Upper lobe of right lung (tissue), 1 donor: ENCODE results near the gene KLHL30. TPM values are rescaled to one million over a fixed set of nuclear protein-coding genes. Genes with fewer than 3 reads are reported as not detected.
"Not testable (repeated sequence)": the region's sequence is repeated elsewhere in the genome, so short reads cannot be mapped to it uniquely, and the experiment has no call there.

Experiments
- ATAC-seq: fragments of 200-7000 bp; cut with Tn5 transposase; one replicate; pipeline ENCODE4 v1.9.1; 2020; ENCODE audit warnings: mild to moderate bottlenecking, moderate library complexity
- DNase-seq: peaks from one replicate; pipeline ENCODE4 v3.0.0-alpha.2; 2020
- H3K27ac ChIP-seq: fragments of 200-600 bp; one replicate; pipeline ENCODE4 v1.8.0; 2022
- H3K27me3 ChIP-seq: fragments of 200-600 bp; one replicate; pipeline ENCODE4 v1.8.0; 2022; ENCODE audit warnings: mild to moderate bottlenecking
- H3K36me3 ChIP-seq: fragments of 200-600 bp; one replicate; pipeline ENCODE4 v1.8.0; 2022
- H3K4me1 ChIP-seq: fragments of 200-600 bp; one replicate; pipeline ENCODE4 v1.8.0; 2022
- H3K4me3 ChIP-seq: fragments of 200-600 bp; one replicate; pipeline ENCODE4 v1.8.0; 2022; ENCODE audit warnings: mild to moderate bottlenecking
- H3K9me3 ChIP-seq: fragments of 200-600 bp; one replicate; pipeline ENCODE4 v1.8.0; 2022
- CTCF ChIP-seq: fragments of 200-600 bp; IDR thresholded peaks from one replicate; pipeline ENCODE4 v1.8.0; 2022; ENCODE audit warnings: antibody characterized with exemption
- intact Hi-C: fragments of 100-400 bp; cut with DNase I; formaldehyde crosslinking; loops from one replicate; pipeline ENCODE4 v1.11.0; 2022
- total RNA-seq: library from RNA; stranded (reverse); fragmentation: NEBNext Ultra II Directional; extraction: Animal tissue kit (Norgen Biotek cat#: 25700); gene quantifications from one replicate; pipeline ENCODE4 v1.2.1, GENCODE V29; 2021
- donor health status: DM: no; HTN: yes; CAD: no; lungs with severe emphysema.

The KLHL30 gene
- total RNA-seq, 1 donor from 2014 or later, result 0.90 TPM

- peaks cover 9% of the 10 kb centered on the region for H3K27me3 ChIP-seq
- intact Hi-C loops, result no loop called here
- peaks cover 19% of the 10 kb centered on the region for H3K4me1 ChIP-seq
- peaks cover 53% of the 10 kb centered on the region for H3K36me3 ChIP-seq
- no peaks in the 10 kb centered on the region for H3K9me3 ChIP-seq
- TF ChIP-seq CTCF, result no peak
- H3K27ac ChIP-seq, result no peak overlapping the region
- ATAC-seq (no peak), DNase-seq (peak; percentile 56)
- H3K4me3 ChIP-seq, result no peak overlapping the region
Observed at GRCh38 chr2:238168196-238169047, 30.0 kb downstream of the KLHL30 start.

GRCh38 chr2:238169048-238169707 is 30.7 kb downstream of the KLHL30 start:
- TF ChIP-seq CTCF, result no peak
- no peak overlapping the region for H3K27ac ChIP-seq
- DNase-seq, result peak; percentile 10
- H3K9me3 ChIP-seq, result no peaks in the 10 kb centered on the region
- H3K27me3 ChIP-seq, result peaks cover 1% of the 10 kb centered on the region
- peaks cover 19% of the 10 kb centered on the region for H3K4me1 ChIP-seq
- intact Hi-C loops, result no loop called here
- no peak overlapping the region for H3K4me3 ChIP-seq
- ATAC-seq, result peak; percentile 25
- peaks cover 59% of the 10 kb centered on the region for H3K36me3 ChIP-seq

GRCh38 chr2:238169708-238170251 is 31.3 kb downstream of the KLHL30 start:
- Histone ChIP-seq H3K27ac (no peak overlapping the region), H3K4me3 (no peak overlapping the region), H3K27me3 (no peaks in the 10 kb centered on the region), H3K9me3 (no peaks in the 10 kb centered on the region), H3K4me1 (peaks cover 19% of the 10 kb centered on the region), H3K36me3 (peaks cover 65% of the 10 kb centered on the region)
- ATAC-seq (peak; percentile 34), DNase-seq (peak; percentile 58)
- intact Hi-C loops, result no loop called here
- no peak for TF ChIP-seq CTCF

GRCh38 chr2:238170386-238171071 is 32.1 kb downstream of the KLHL30 start:
- DNase-seq, result peak; percentile 61
- H3K27me3 ChIP-seq, result no peaks in the 10 kb centered on the region
- no peak for ATAC-seq
- no peak overlapping the region for H3K4me3 ChIP-seq
- no peaks in the 10 kb centered on the region for H3K9me3 ChIP-seq
- peaks cover 72% of the 10 kb centered on the region for H3K36me3 ChIP-seq
- H3K4me1 ChIP-seq, result peaks cover 19% of the 10 kb centered on the region
- H3K27ac ChIP-seq, result no peak overlapping the region
- TF ChIP-seq CTCF, result no peak
- intact Hi-C loops, result no loop called here

GRCh38 chr2:238171072-238171431 is 32.6 kb downstream of the KLHL30 start:
- H3K4me3 ChIP-seq, ATAC-seq, H3K27ac ChIP-seq, H3K9me3 ChIP-seq, H3K27me3 ChIP-seq, intact Hi-C loops: not testable (repeated sequence)
- peaks cover 76% of the 10 kb centered on the region for H3K36me3 ChIP-seq
- peaks cover 19% of the 10 kb centered on the region for H3K4me1 ChIP-seq
- DNase-seq, result peak; percentile 23
